GM21786 (cell line): ENCODE measurements around the gene RALA.

Experiments used
- ATAC-seq: cut with Tn5 transposase; IDR thresholded peaks from one replicate; pipeline ENCODE4 v1.9.1; 2021; ENCODE audit not compliant: unreplicated experiment

The RALA gene

GRCh38 chr7:39613577-39613976 lies 9.8 kb upstream of the RALA start:
- no peak for ATAC-seq

- ATAC-seq, result no peak
Observed at GRCh38 chr7:39614299-39614698, 9.1 kb upstream of the RALA start.

- ATAC-seq, result no peak
Observed at GRCh38 chr7:39615350-39615975, 7.9 kb upstream of the RALA start.

GRCh38 chr7:39616138-39616537 lies 7.2 kb upstream of the RALA start:
- ATAC-seq, result no peak

- ATAC-seq, result no peak
Observed at GRCh38 chr7:39617005-39617404, 6.4 kb upstream of the RALA start.

- ATAC-seq, result no peak
Observed at GRCh38 chr7:39618868-39619267, 4.5 kb upstream of the RALA start.

- no peak for ATAC-seq
Observed at GRCh38 chr7:39620486-39620885, 2.9 kb upstream of the RALA start.

- ATAC-seq, result no peak
Observed at GRCh38 chr7:39621261-39621660, 2.1 kb upstream of the RALA start.

- peak; percentile 42 for ATAC-seq
Observed at GRCh38 chr7:39621784-39622411, 1.5 kb upstream of the RALA start.

GRCh38 chr7:39622609-39623008 lies 763 bp upstream of the RALA start:
- no peak for ATAC-seq

GRCh38 chr7:39623732-39624441 lies 515 bp downstream of the RALA start:
- peak; percentile 31 for ATAC-seq

- no peak for ATAC-seq
Observed at GRCh38 chr7:39624442-39624807, 1.1 kb downstream of the RALA start.

- ATAC-seq, result no peak
Observed at GRCh38 chr7:39624935-39625694, 1.7 kb downstream of the RALA start.

- ATAC-seq, result no peak
Observed at GRCh38 chr7:39631736-39632308, 8.4 kb downstream of the RALA start.

- peak; percentile 74 for ATAC-seq
Observed at GRCh38 chr7:39633563-39634477, 10.4 kb downstream of the RALA start.

GRCh38 chr7:39634478-39634805 lies 11.1 kb downstream of the RALA start:
- no peak for ATAC-seq

GRCh38 chr7:39637400-39637799 lies 14.0 kb downstream of the RALA start:
- no peak for ATAC-seq

GRCh38 chr7:39637963-39638485 lies 14.7 kb downstream of the RALA start:
- ATAC-seq, result no peak

- no peak for ATAC-seq
Observed at GRCh38 chr7:39642896-39643295, 19.5 kb downstream of the RALA start.

GRCh38 chr7:39644170-39644569 lies 20.8 kb downstream of the RALA start:
- ATAC-seq, result no peak
